WTC11 (cell line): ENCODE measurements around the gene DAND5. TPM values are rescaled to one million over a fixed set of nuclear protein-coding genes. Genes with fewer than 3 reads are reported as not detected.
A peak's percentile ranks its signal among the peaks of the same experiment; 100 is the strongest.

Experiments
- ETV6 ChIP-seq: sonication (generic); formaldehyde crosslinking; IDR thresholded peaks from 2 replicates; pipeline ENCODE4 v1.8.1; 2022; ENCODE audit warnings: mild to moderate bottlenecking, missing genetic modification reagents
- FOXJ3 ChIP-seq: sonication (generic); formaldehyde crosslinking; IDR thresholded peaks from 2 replicates; pipeline ENCODE4 v1.9.0; 2021; ENCODE audit warnings: missing genetic modification reagents, mild to moderate bottlenecking, borderline replicate concordance
- FOXP1 ChIP-seq: sonication (generic); formaldehyde crosslinking; IDR thresholded peaks from 2 replicates; pipeline ENCODE4 v1.8.0; 2022; ENCODE audit warnings: missing genetic modification reagents, mild to moderate bottlenecking, moderate library complexity, borderline replicate concordance
- GABPB1 ChIP-seq: sonication (generic); formaldehyde crosslinking; IDR thresholded peaks from 2 replicates; pipeline ENCODE4 v1.8.1; 2023; ENCODE audit warnings: mild to moderate bottlenecking, missing genetic modification reagents
- IRF2 ChIP-seq: sonication (generic); formaldehyde crosslinking; IDR thresholded peaks from 2 replicates; pipeline ENCODE4 v1.8.0; 2022; ENCODE audit warnings: low read depth, missing genetic modification reagents, borderline replicate concordance
- JAZF1 ChIP-seq: fragments of 250-450 bp; sonication (Bioruptor Pico); IDR thresholded peaks from 2 replicates; pipeline ENCODE4 v1.9.0; 2021; ENCODE audit warnings: moderate library complexity, mild to moderate bottlenecking, inconsistent platforms
- JUN ChIP-seq: sonication (generic); formaldehyde crosslinking; IDR thresholded peaks from 2 replicates; pipeline ENCODE4 v1.8.0; 2023; ENCODE audit warnings: mild to moderate bottlenecking, missing genetic modification reagents
- MYBL2 ChIP-seq: sonication (generic); formaldehyde crosslinking; IDR thresholded peaks from 2 replicates; pipeline ENCODE4 v1.8.1; 2023; ENCODE audit warnings: mild to moderate bottlenecking, moderate library complexity, missing genetic modification reagents
- NFE2L1 ChIP-seq: sonication (generic); formaldehyde crosslinking; IDR thresholded peaks from 2 replicates; pipeline ENCODE4 v1.8.1; 2023; ENCODE audit warnings: missing genetic modification reagents
- NFYB ChIP-seq: sonication (generic); formaldehyde crosslinking; conservative IDR thresholded peaks from 2 replicates; pipeline ENCODE4 v1.8.0; 2022; ENCODE audit warnings: low read depth, missing genetic modification reagents
- NR1H2 ChIP-seq: sonication (generic); formaldehyde crosslinking; IDR thresholded peaks from 2 replicates; pipeline ENCODE4 v1.9.0; 2021; ENCODE audit warnings: mild to moderate bottlenecking, moderate library complexity, missing genetic modification reagents
- NR3C1 ChIP-seq: sonication (generic); formaldehyde crosslinking; conservative IDR thresholded peaks from 2 replicates; pipeline ENCODE4 v1.8.1; 2023; ENCODE audit warnings: low read depth, mild to moderate bottlenecking, missing genetic modification reagents
- SMAD3 ChIP-seq: sonication (generic); formaldehyde crosslinking; IDR thresholded peaks from 2 replicates; pipeline ENCODE4 v1.8.0; 2022; ENCODE audit warnings: missing genetic modification reagents, mild to moderate bottlenecking, borderline replicate concordance
- SP1 ChIP-seq: sonication (generic); formaldehyde crosslinking; conservative IDR thresholded peaks from 2 replicates; pipeline ENCODE4 v1.8.1; 2022; ENCODE audit warnings: missing genetic modification reagents
- TCF7 ChIP-seq: sonication (generic); formaldehyde crosslinking; IDR thresholded peaks from 2 replicates; pipeline ENCODE4 v1.8.0; 2022; ENCODE audit warnings: mild to moderate bottlenecking, low read depth, missing genetic modification reagents, moderate library complexity
- TEAD4 ChIP-seq: sonication (generic); formaldehyde crosslinking; IDR thresholded peaks from 2 replicates; pipeline ENCODE4 v1.8.0; 2022; ENCODE audit warnings: mild to moderate bottlenecking, missing genetic modification reagents
- ZNF219 ChIP-seq: sonication (generic); formaldehyde crosslinking; IDR thresholded peaks from 2 replicates; pipeline ENCODE4 v1.8.0; 2023; ENCODE audit warnings: missing genetic modification reagents, mild to moderate bottlenecking, borderline replicate concordance
- ZNF416 ChIP-seq: fragments of 250-450 bp; sonication (Bioruptor Pico); IDR thresholded peaks from 2 replicates; pipeline ENCODE4 v1.9.0; 2021; ENCODE audit warnings: mild to moderate bottlenecking, inconsistent platforms
- ZNF423 ChIP-seq: fragments of 250-450 bp; sonication (Bioruptor Pico); IDR thresholded peaks from 2 replicates; pipeline ENCODE4 v2.1.2; 2022; ENCODE audit warnings: mild to moderate bottlenecking, moderate library complexity
- total RNA-seq: library from RNA; stranded (reverse); gene quantifications from 3 replicates; pipeline ENCODE4 v1.2.3, GENCODE V29; 2021
- TF ChIP-seq, protein P1 (sequence below): fragments of 250-450 bp; sonication (Bioruptor Pico); IDR thresholded peaks from 2 replicates; pipeline ENCODE4 v2.1.2; 2022; ENCODE audit warnings: mild to moderate bottlenecking, moderate library complexity
- TF ChIP-seq, protein P2 (sequence below): fragments of 250-450 bp; sonication (Bioruptor Pico); IDR thresholded peaks from 2 replicates; pipeline ENCODE4 v1.9.0; 2021; ENCODE audit warnings: mild to moderate bottlenecking
- TF ChIP-seq, protein P3 (sequence below): sonication (generic); formaldehyde crosslinking; IDR thresholded peaks from 2 replicates; pipeline ENCODE4 v1.8.0; 2022; ENCODE audit warnings: mild to moderate bottlenecking, missing genetic modification reagents
- TF ChIP-seq, protein P4 (sequence below): sonication (generic); formaldehyde crosslinking; IDR thresholded peaks from 2 replicates; pipeline ENCODE4 v1.8.1; 2023; ENCODE audit warnings: mild to moderate bottlenecking, moderate library complexity, missing genetic modification reagents
- TF ChIP-seq, protein P5 (sequence below): fragments of 250-450 bp; sonication (Bioruptor Pico); IDR thresholded peaks from 2 replicates; pipeline ENCODE4 v1.9.0; 2021; ENCODE audit warnings: moderate library complexity, mild to moderate bottlenecking, inconsistent platforms, borderline replicate concordance
- TF ChIP-seq, protein P6 (sequence below): sonication (generic); formaldehyde crosslinking; IDR thresholded peaks from 2 replicates; pipeline ENCODE4 v1.8.1; 2022; ENCODE audit warnings: mild to moderate bottlenecking, moderate library complexity, missing genetic modification reagents
- TF ChIP-seq, protein P7 (sequence below): fragments of 250-450 bp; sonication (Bioruptor Pico); IDR thresholded peaks from 2 replicates; pipeline ENCODE4 v1.8.0; 2021; ENCODE audit warnings: mild to moderate bottlenecking
- TF ChIP-seq, protein P8 (sequence below): sonication (generic); formaldehyde crosslinking; IDR thresholded peaks from 2 replicates; pipeline ENCODE4 v1.8.1; 2023; ENCODE audit warnings: mild to moderate bottlenecking, missing genetic modification reagents, moderate library complexity
- TF ChIP-seq, protein P9 (sequence below): fragments of 250-450 bp; sonication (Bioruptor Pico); conservative IDR thresholded peaks from 2 replicates; pipeline ENCODE4 v1.9.0; 2021; ENCODE audit warnings: mild to moderate bottlenecking

The DAND5 gene
- total RNA-seq, 1 experiment from 2014 or later: 0.22 TPM

DNA sequence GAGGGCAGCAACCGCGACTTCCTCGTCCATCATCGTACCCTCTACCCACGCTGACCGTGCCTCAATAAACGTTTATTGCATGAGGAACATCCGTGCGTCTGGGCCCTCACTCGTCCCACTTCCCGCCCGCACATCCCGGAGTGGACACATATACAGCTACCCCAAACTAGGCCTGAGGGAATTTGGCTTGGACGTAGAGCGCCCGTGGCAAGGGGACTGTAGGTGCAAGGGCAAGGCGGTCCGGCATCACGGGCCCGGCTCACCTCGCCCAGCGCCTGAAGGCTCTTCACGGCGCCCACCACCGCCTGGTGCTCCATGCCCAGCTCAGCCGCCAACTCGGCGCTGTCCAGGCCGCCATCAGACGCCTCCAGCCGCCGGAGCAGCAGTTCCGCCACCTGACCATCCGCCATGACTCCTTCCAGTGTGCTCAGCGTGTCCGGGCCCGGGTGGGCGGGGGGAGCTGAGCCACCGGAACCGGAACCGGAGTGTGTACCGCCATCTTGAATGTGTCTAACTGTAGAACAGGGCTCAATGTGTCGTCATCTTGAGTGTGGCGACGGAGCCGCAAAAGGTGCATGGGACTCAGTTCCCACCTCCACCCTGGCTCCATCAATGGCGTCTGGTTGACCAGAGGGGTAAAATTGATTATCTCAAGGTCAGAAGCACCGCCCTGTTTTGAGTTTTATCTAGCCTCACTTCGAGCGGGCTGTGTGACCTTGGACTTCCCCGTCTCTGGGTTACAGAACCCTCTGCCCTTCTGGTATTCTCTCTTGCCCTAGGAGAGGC, 35.9 kb upstream of the DAND5 start, which contains the start of gene FARSA (continued):
- TF ChIP-seq, protein P1, sequence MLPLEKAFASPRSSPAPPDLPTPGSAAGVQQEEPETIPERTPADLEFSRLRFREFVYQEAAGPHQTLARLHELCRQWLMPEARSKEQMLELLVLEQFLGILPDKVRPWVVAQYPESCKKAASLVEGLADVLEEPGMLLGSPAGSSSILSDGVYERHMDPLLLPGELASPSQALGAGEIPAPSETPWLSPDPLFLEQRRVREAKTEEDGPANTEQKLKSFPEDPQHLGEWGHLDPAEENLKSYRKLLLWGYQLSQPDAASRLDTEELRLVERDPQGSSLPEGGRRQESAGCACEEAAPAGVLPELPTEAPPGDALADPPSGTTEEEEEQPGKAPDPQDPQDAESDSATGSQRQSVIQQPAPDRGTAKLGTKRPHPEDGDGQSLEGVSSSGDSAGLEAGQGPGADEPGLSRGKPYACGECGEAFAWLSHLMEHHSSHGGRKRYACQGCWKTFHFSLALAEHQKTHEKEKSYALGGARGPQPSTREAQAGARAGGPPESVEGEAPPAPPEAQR: no peak
- TF ChIP-seq ETV6 (CRISPR knock-in tag) (0 out of 2 replicates have a peak, but pooled peaks have one; percentile 32), NFE2L1 (CRISPR knock-in tag) (0 out of 2 replicates have a peak, but pooled peaks have one; percentile 45), NFYB (CRISPR knock-in tag) (no peak; the same call in 1 of the 2 replicates), FOXJ3 (CRISPR knock-in tag) (no peak), JUN (CRISPR knock-in tag) (no peak), IRF2 (no peak; the same call in 1 of the 2 replicates), ZNF416 (no peak), MYBL2 (CRISPR knock-in tag) (peak; percentile 55; the same call in 1 of the 2 replicates), FOXP1 (peak; percentile 51; the same call in 1 of the 2 replicates), SP1 (CRISPR knock-in tag) (peak; percentile 69), TEAD4 (CRISPR knock-in tag) (no peak; the same call in 1 of the 2 replicates), ZNF423 (CRISPR knock-in tag) (no peak), GABPB1 (CRISPR knock-in tag) (peak; percentile 71), ZNF219 (no peak), SMAD3 (no peak), TCF7 (no peak), JAZF1 (CRISPR knock-in tag) (no peak), NR1H2 (no peak), NR3C1 (CRISPR knock-in tag) (no peak)
- TF ChIP-seq, protein P2, sequence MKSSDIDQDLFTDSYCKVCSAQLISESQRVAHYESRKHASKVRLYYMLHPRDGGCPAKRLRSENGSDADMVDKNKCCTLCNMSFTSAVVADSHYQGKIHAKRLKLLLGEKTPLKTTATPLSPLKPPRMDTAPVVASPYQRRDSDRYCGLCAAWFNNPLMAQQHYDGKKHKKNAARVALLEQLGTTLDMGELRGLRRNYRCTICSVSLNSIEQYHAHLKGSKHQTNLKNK (CRISPR knock-in tag): no peak
- TF ChIP-seq, protein P3, sequence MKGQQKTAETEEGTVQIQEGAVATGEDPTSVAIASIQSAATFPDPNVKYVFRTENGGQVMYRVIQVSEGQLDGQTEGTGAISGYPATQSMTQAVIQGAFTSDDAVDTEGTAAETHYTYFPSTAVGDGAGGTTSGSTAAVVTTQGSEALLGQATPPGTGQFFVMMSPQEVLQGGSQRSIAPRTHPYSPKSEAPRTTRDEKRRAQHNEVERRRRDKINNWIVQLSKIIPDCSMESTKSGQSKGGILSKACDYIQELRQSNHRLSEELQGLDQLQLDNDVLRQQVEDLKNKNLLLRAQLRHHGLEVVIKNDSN (CRISPR knock-in tag): peak; percentile 79
- TF ChIP-seq, protein P4, sequence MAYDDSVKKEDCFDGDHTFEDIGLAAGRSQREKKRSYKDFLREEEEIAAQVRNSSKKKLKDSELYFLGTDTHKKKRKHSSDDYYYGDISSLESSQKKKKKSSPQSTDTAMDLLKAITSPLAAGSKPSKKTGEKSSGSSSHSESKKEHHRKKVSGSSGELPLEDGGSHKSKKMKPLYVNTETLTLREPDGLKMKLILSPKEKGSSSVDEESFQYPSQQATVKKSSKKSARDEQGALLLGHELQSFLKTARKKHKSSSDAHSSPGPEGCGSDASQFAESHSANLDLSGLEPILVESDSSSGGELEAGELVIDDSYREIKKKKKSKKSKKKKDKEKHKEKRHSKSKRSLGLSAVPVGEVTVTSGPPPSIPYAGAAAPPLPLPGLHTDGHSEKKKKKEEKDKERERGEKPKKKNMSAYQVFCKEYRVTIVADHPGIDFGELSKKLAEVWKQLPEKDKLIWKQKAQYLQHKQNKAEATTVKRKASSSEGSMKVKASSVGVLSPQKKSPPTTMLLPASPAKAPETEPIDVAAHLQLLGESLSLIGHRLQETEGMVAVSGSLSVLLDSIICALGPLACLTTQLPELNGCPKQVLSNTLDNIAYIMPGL: 0 out of 2 replicates have a peak, but pooled peaks have one; percentile 48
- TF ChIP-seq, protein P5, sequence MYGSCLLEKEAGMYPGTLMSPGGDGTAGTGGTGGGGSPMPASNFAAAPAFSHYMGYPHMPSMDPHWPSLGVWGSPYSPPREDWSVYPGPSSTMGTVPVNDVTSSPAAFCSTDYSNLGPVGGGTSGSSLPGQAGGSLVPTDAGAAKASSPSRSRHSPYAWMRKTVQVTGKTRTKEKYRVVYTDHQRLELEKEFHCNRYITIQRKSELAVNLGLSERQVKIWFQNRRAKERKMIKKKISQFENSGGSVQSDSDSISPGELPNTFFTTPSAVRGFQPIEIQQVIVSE (CRISPR knock-in tag): no peak
- TF ChIP-seq, protein P6, sequence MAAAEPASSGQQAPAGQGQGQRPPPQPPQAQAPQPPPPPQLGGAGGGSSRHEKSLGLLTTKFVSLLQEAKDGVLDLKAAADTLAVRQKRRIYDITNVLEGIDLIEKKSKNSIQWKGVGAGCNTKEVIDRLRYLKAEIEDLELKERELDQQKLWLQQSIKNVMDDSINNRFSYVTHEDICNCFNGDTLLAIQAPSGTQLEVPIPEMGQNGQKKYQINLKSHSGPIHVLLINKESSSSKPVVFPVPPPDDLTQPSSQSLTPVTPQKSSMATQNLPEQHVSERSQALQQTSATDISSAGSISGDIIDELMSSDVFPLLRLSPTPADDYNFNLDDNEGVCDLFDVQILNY (CRISPR knock-in tag): no peak
- TF ChIP-seq, protein P7, sequence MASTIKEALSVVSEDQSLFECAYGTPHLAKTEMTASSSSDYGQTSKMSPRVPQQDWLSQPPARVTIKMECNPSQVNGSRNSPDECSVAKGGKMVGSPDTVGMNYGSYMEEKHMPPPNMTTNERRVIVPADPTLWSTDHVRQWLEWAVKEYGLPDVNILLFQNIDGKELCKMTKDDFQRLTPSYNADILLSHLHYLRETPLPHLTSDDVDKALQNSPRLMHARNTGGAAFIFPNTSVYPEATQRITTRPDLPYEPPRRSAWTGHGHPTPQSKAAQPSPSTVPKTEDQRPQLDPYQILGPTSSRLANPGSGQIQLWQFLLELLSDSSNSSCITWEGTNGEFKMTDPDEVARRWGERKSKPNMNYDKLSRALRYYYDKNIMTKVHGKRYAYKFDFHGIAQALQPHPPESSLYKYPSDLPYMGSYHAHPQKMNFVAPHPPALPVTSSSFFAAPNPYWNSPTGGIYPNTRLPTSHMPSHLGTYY (CRISPR knock-in tag): no peak
- TF ChIP-seq, protein P8, sequence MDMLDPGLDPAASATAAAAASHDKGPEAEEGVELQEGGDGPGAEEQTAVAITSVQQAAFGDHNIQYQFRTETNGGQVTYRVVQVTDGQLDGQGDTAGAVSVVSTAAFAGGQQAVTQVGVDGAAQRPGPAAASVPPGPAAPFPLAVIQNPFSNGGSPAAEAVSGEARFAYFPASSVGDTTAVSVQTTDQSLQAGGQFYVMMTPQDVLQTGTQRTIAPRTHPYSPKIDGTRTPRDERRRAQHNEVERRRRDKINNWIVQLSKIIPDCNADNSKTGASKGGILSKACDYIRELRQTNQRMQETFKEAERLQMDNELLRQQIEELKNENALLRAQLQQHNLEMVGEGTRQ (CRISPR knock-in tag): peak; percentile 76
- TF ChIP-seq, protein P9, sequence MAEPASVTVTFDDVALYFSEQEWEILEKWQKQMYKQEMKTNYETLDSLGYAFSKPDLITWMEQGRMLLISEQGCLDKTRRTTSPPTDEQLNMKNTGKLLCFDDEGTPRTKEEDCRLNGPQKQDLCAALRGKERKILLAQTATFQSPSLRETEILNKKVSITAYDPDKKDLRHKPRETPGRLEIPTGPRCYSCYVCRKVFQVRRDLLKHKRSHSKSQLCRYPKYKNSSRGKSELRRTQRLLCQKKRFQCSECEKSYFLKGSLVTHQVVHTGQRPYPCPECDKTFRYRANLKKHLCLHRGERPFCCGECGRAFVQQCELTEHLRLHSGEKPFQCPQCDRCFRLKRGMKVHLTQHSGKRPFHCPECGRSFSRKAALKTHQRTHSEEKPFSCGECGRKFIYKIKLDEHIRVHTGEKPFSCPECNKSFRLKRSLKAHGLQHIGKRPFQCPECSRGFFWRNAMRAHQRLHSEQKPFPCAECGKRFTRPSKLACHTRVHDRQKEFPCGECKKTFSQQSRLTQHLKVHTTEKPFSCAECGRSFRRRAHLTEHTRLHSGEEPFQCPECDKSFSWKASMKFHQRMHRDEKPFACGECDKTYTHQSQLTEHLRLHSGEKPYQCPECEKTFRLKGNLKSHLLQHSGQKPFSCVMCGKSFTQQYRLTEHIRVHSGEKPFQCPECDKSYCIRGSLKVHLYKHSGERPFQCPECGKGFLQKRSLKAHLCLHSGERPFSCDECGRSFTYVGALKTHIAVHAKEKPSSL (CRISPR knock-in tag): no peak
